GM21447 (cell line): Measurements from ENCODE around the gene HOXA10.
A peak's percentile ranks its signal among the peaks of the same experiment; 100 is the strongest.

Experiments
- ATAC-seq: cut with Tn5 transposase; IDR thresholded peaks from one replicate; pipeline ENCODE4 v1.9.1; 2021; ENCODE audit not compliant: unreplicated experiment

HOXA10 gene

DNA sequence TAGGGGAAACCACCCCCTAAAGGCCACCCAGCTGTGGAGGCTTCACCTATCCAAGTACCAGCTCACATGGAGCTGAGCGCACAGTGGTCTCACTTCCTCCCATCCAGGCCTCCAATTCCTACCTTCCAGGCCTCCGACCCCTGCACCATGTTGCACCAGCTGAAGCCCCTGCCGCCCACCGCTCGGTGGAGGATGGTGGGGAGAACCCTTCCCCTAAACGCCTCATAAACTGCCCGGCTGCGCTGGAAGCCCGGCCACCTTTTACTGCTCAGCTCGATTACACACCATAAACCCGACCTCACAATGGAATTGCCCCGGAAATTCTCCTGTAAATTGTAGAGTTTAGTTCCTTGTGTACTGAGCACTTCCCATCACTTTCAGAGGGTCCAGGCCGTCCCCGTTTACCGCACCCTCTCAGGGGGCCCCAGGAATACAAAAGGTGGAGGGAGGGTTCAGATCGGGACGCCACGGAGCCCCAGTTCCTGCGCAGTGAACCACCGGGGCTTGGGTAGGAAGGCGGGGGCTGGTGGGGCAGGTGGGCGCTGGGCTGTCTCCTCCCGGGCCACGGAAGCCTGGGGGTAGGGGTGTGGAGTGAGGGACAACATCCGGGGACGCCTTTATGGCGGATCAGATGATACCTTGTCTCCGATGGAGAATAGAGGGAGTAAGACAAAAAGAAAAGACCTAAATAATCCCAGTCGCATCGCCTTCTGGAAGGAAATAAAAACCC is 16.3 kb downstream of the HOXA10 start:
- ATAC-seq = no peak

DNA sequence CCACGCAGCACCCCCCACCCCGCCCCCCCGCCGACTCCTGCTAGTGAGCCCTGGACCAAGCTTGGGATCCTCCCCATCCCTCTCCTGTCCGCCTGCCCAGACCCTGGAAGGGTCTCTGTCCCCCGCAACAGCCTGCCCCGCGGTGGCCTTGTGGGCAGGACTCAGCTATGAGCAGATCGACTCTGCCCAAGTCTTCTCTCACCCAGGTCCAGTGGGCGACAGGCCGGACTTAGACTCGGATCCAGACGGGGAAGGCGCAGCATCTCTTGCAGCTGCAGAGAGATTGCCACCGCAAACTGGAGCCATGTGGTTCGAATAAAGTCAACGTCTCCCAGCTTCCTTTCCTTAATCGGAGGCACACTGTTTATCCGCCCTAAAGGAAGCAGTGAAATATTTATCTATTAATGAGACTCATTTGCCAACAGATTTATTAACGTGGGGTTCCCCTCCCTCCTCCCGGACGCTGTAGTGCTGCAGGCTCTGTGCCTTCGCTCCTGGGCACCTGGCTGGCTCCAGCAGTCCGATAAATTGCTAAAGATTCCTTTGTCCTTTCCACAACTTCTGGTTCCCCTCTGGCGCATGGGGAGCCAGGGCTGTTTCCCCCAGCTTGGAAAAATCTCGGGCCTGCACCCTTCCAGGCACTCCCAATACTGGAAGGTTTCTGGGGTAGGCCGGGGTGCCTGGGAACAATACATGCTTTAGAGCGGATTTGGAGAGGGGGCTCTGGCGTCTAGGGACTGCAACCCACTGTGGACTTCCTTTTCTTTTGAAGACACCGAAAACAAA is 17.0 kb downstream of the HOXA10 start:
- no peak for ATAC-seq

DNA sequence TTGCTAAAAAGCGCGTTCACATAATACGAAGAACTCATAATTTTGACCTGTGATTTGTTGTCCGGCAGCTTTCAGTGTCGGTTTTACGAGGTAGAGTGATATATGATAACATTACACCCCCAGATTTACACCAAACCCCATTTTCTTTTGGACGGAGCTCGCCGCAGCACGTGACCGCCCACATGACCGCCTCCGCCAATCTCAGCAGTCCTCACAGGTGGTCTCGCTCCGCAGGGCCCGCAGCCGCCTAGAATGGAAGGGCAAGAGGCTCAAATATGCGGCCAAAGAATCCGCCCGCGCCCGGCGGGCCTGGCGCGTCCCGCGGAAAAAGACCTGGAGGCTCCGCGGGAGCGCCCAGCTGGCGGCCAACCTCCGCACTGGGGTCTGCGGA is 17.6 kb downstream of the HOXA10 start, which contains the start of gene HOXA7:
Gene HOXA7 (minus strand): TSS at position 168 of the 391 bp plus-strand sequence. CDS start 130 bp downstream, at position 38.
- ATAC-seq = no peak

DNA sequence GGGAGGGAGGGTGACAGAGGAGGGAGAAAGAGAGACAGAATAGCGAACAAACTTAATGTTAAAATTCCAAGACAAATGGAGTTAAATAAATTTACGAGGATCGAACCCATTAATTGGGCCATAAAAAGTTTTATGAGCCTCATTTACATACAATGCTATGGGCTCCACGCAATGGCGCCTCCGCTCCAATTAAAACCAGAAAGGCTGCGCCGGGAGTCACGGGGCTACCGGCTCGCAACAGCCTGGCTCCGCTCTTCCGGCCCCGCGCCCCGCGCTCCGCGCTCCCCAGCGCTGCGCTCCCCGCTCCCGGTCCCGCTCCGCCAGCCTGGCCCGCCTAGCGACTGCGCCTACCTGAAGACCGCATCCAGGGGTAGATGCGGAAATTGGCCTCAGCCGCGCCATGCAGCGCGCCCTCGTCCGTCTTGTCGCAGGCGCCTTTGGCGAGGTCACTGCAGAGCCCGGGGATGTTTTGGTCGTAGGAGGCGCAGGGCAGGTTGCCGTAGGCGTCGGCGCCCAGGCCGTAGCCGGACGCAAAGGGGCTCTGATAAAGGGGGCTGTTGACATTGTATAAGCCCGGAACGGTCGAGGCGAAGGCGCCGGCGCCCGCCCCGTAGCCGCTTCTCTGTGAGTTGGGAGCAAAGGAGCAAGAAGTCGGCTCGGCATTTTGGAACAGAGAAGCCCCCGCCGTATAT is 18.2 kb downstream of the HOXA10 start:
- no peak for ATAC-seq

DNA sequence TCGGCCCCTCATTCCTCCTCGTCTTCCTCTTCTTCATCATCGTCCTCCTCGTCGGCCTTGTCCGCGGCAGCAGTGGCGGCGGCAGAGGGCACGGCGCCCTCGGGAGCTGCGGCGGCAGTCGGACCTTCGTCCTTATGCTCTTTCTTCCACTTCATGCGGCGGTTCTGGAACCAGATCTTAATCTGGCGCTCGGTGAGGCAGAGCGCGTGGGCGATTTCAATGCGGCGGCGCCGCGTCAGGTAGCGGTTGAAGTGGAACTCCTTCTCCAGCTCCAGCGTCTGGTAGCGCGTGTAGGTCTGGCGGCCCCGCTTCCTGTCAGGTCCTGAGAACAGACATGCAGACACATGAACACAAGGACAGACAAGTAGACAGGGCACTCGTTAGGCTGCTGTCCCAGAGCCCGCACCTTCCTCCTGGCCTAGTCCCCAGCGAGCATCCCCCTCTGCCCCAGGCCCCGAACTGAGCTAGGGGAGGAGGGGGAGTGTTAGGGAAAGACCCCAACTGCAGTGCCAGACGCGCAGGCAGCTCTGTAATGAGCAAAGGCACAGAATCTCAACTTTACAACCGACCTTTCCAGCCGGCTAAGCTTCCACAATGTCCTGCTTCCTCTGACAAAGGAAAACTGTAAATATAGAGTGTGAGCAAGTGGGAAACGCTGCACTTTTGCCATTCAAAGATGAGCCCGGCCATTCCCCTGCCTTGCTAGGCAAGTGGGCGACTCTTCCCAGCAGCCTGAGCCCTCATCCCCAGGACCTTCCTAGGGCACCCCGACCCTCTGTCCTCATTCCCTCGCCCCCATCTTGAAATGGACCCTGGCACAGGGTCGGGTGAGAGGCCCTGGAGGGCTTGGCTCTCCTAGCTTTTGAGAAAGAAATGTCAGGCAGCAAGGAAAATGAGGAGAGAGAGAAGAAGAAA is 19.0 kb downstream of the HOXA10 start:
- ATAC-seq = no peak

DNA sequence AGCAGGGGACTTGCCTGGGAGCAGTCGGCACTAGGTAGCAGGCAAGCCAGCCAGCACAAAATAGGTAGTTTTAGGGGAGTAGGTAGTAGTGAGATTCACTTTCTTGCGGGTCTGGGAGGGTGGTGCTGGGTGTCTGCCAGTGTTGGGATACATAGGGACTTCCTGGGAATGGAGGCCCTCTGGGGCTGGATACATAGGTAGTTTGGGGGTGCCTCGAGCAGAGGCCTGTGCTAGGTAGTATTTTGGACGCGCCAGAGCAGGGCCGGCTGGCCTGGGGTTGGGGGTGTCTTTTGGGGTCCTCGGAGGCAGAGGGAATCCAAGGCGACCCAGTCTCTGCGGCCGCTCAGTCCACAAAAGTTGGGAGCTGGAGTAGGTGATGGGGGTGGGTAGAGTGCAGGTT is 19.8 kb downstream of the HOXA10 start:
- no peak for ATAC-seq

DNA sequence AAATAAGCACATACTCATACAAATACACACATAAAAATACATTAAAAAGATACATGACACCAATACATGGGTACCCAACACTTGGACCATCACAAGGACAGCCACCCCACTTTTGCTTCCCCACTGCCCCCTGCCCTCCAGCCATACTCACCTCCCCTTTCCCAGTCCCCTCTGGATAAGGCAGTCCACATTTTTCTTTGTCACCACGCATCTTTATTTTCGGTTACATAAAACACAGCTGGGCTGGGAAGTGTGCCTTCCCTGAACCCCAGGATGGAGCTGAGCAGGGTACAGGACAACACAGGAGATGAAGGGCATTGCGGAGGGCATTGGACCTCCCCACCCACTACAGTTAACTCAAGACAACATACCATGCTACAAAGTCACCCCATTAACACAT is 20.6 kb downstream of the HOXA10 start:
- no peak for ATAC-seq

DNA sequence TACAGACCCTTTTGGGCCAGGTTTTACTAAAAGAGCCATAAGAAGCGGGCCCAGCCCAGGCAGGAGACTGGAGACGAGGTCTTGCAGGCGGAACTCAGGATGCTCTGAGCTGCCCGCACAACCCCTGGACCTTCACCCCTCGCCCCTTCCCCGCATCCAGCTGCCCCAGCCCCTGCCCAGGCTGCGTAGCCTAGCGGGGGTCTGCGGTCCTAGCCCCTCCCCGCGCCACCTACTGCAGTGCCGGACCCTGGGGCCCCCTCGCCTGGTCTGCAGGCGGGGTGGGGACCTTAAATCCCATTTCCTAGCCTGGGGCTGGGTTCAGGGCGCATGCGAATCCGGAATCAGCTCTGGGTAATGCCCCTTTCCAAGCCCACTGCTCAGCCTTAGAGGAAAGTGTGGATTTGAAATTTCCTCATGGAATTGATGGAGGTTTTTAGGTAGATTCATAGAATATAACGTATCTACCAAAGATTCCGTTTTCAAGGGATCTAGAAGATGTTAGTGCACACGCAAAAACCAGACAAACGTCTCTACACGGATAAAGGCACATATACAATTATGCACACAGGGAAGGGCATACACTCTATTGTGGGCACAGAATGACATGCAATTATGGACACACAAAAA is 21.2 kb downstream of the HOXA10 start:
- ATAC-seq = no peak

DNA sequence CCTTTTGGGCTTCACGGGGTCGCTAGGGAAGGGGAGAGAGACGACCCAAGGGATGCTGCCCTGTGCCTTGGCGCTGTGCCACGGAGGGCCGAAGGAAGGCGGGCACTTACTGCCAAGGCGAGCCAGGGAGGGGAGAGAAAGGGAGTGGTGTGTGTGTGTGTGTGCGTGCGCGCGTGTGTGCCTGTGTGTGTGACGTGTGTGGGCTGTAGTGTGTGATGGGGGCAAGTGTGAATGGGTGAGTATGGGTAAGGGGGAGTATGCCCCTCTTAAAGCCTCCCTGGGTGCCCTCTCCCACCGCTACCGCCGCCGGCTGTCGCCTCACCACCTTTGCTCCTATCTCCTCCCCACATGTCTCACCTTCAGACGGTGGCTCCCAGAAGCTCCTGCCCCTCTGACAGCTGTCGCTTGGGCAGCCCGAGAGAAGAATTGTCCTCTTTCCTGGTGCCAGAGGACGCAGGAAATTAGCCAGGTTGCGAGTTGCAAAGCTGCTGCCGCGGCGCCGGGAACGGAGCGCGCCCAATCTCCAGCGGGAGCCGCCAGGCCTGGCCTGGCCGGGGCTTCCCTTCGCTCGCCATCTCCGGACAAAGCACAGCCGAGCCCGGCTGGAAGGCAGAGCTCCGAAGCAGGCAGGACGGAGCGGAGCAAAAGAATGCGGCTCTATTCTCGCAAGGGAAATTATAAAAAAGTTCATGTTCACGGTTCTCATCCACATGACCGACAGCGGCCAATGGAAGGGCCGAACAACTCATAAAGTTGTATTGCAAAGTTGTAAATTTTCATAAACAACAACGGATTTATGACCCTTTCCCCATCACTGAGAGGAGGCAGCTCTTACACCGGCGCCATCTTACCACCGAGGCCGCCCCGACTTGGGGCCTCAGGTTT is 21.9 kb downstream of the HOXA10 start, which contains the start of gene HOXA3:
Gene HOXA3 (minus strand): TSS at position 653 of the 885 bp plus-strand sequence. CDS start 41,943 bp downstream, outside the sequence.
- no peak for ATAC-seq

DNA sequence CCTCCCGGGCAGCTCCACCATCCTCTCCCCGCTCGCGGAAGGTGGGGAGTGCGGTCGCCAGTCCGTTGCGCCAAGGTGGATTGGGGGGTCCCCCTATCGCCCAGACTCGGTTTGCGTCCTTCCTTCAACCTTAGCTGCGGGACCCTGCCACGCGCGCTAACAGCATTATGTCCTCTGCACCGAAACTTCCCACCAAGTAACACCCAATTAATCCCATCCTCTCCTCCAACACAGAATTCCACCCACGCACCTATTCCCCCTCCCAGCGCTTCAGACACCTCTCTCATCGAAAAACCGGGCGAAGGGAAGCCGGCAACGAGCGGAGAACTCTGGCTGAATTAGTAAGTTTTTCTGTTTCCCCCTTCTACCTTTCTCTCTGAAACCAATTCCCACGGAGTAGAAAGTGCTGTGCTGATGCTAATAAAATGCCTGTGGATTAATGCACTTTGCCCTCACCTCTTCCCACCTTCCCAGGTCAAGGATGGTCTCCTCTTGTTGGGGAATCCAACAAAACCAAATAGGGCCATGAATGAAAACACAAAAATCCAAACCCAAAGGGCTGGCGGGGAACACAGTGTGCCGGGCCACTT is 22.7 kb downstream of the HOXA10 start:
- no peak for ATAC-seq

DNA sequence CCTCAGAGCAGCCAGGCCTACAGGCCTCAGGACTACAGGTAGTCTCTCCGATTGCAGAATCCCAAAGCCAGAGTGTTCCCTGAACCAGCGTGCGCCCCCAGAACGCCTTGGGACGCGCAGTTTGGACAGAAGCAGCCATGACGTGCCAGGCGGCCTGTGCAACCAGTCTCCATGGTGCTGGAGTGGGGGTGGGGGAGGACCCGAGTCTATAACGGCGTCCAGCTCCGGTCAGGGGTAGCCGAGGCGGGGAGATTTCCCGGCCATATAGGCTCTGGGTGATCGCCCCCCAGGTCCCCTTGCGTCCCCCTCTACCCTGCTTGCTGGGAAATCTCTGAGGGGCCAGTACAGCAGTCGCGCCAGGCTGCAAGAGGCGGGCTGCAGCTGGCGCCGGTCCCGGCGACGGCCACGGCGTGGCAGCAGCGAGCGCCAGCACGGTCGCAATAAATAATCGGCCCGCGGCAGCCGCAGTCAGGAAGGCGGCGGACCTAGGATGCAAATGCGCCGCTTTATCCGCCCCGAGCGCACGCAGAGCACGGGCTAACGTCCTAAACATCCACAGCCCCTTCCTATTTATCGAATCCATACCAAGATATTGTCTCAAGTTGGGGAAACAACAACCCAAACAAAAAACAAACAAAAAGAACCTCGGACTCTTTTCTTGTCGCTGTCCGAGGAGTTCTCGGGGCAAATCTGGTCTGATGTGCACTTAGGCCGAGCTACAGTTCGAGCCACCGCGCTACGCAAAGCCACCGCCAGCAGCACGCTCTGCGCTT is 23.4 kb downstream of the HOXA10 start:
- peak; percentile 65 for ATAC-seq

DNA sequence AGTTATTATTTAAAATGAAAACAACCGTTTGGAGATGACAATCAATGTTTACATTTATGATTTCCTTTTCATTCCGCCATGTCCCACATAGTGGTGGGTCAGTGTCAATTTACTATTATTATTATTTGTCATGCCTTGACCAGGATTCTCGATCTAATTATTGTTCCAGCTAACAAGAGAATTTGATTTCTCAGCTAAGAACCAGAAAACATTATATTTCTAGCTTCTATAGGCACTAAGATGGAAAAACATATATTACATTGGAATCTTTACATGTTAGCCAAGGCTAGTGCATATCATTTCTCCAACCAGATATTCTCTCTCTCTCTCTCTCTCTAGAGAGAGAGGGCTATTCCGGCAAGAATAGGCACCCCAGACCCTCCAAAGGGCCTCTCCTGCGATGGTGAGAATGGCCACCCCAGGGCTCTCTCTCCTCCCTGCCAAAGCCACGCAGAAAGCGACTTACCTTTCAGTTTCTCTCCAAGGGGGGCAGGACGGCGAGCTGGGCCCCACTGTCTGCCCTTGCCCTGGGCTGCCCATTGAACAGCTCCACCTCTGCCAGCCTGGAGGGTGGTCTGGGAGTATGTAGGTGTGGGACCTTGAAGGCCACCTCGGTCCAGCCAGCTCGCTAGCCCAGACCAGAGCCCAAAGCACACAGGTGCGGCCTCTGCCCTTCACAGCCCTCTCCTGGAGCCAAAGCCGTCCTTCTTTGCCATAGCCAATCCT is 24.1 kb downstream of the HOXA10 start:
- ATAC-seq = peak; percentile 14

DNA sequence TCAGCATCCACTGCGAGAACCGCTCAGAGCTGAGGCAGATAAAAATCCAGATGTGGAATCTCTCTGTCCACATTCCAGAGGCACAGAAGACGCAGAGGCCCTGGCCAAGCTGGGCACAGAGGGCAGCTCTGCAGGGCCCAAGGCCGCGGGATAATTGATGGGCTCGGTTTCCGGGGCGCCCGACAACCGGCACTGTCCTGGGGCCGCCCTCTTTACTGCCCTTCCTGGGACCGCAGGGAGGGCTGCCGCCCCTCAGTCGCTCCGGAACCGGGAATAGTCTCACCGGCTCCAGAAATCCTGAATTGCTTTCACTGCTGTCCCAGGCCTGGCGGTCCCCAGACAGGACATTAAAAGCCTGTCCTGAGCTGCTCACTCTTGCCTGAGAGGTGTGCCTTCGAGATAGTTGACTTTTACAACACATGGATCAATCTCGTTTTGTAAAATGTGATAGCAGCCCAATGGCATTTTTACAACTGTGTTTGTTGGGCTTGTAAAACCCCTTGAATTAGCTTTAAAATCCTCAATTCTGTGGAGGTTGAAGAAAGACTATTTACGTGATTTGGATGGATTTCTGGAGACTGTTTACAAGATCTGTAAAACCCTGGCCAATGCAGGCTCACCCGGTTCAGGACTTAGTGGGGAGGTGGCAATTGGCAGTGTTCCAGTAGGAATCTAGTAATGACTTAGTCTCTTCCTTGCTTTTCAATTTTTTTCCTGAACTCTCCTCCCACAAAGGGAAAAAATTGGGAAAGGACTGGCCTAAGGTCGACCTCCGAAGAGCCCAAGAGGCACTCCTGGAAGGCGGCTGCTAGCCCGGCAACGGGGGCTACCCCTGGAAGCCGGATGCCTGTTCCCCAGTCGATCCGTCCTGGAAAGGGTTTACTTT is 25.1 kb downstream of the HOXA10 start:
- no peak for ATAC-seq

DNA sequence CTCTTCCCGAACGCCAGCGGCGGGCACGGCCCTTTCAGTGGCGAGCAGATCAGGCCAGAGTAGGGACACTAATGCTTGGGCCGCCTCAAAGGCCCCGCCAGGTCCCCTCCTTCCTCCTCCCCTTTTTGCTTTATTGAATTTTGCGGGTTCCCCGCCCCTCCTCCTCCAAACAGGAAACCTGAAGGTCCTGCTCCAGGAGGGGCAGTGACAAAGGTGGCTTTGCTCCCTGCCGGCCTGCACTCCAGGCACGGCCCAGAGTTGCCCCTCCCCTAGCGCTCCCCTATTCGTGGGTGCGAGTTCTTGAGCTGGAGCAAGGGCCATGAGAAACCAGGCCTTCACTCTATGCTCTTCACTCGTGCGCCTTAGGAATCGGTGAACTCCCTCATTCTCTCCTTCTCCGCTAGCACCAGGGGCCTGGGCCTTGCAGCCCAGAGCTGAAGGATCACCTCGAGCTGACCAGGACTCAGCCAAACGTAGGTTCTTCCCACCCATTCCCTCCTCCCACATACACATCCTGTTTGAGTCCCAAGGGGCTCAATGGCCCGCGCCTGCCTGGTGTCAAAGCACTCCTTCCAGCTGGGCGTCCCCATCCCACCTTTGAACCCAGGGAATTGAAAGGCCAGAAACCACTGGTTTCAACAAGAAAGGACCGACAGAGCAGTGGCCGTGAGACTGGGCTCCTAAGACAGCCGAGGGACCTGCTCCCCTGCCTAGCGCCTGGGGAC is 25.9 kb downstream of the HOXA10 start:
- ATAC-seq = no peak

DNA sequence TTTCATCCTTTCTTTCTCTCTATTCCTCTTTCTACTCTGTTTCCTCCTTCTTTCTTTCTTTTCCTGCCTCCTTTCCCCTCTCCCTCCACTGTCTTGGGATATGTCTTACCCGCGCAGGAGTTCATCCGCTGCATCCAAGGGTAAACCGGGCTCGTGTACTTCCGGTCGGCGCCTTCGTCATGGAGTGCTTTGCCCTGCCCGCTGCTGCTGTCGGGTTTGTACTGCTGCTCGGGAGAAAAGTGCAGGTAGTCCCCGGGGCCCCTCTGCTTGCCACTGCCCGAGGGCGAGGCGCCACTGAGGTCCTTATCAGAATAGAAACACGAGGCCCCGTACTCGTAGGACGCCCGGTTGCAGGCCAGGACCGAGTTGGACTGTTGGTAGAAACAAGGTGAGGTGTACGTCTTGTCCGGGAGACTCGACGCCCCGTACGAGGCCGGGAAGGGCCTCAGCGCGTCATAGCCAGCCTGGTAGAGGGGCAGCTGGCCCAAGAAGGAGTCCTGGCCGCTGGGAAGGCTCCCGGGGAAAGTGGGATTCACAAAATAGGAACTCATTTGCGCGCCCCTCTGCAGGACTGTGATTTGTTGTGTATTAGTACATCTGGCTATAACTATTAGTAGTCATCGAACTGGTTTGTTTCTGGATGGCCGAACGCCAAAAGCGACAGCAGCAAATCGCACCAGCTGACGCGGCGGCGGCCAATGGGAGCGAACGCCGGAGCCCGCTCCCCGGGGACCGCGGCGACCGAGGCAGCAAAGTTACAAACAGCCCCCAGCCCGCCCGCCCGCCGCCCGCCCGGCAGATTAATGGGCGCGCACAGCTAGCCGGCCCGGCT is 26.7 kb downstream of the HOXA10 start, which contains the start of gene HOXA6:
Gene HOXA6 (minus strand): TSS at position 576 of the 832 bp plus-strand sequence. CDS start 25 bp downstream, at position 551.
- no peak for ATAC-seq
